ENCODE data around the gene KRTAP1-4. TPM values are rescaled to one million over a fixed set of nuclear protein-coding genes. Genes with fewer than 3 reads are reported as not detected.

KRTAP1-4 gene
- total RNA-seq, 4 donors from 2014 or later: not detected

DNA sequence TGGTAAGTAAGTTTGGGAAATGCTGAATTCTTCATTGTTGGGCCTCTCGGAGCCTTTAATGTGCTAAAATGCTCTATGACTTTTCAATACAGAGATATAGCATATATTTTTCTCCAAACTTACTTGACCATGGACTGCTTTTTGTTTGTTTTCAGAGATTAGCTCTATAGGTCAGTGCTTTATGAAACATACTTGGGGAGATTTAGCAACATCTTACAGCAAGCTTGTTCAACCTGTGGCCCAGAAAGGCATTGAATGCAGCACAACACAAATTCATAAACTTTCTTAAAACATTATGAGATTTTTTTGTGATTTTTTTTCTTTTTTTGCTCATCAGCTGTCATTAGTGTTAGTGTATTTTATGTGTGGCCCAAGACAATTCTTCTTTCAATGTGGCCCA lies 20.1 kb downstream of the KRTAP1-4 start:
- DNase-seq: no peak
- H3K27ac ChIP-seq: no peak overlapping the region
- intact Hi-C loops (cut with DNase I; ENCODE audit: low total_unique reads): no loop called here

DNA sequence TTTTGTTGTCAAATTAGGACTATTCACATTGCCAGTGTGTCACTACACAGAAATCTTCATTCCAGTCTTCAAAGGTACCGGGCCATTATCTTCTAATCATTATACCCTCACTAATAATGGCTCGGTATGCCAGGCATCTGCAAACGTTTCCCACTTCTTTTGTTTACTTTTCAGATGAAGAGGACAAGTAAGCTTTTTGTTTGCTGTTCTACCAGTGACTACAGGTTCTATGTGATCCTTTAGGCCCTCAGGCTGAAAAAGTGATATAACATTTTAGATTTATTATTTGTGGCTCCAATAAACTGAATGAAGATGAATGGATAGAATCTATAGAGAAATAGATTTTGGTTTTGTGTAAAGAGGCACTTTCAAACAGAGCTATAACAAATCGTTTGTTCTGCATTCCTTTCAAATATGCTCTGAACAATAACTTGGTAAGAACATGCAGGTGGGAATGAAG lies 20.7 kb downstream of the KRTAP1-4 start:
- no peaks in the 10 kb centered on the region for H3K27me3 ChIP-seq
- no peak overlapping the region for H3K4me3 ChIP-seq
- no peak overlapping the region for H3K27ac ChIP-seq
- no peaks in the 10 kb centered on the region for H3K4me1 ChIP-seq
- no peaks in the 10 kb centered on the region for H3K36me3 ChIP-seq
- no peak for DNase-seq
- intact Hi-C loops (cut with DNase I; ENCODE audit: low total_unique reads): no loop called here
- H3K9me3 ChIP-seq: no peaks in the 10 kb centered on the region
- no peak for TF ChIP-seq POLR2A (IDR thresholded peaks at IDR 0.05)
- TF ChIP-seq, protein P1, sequence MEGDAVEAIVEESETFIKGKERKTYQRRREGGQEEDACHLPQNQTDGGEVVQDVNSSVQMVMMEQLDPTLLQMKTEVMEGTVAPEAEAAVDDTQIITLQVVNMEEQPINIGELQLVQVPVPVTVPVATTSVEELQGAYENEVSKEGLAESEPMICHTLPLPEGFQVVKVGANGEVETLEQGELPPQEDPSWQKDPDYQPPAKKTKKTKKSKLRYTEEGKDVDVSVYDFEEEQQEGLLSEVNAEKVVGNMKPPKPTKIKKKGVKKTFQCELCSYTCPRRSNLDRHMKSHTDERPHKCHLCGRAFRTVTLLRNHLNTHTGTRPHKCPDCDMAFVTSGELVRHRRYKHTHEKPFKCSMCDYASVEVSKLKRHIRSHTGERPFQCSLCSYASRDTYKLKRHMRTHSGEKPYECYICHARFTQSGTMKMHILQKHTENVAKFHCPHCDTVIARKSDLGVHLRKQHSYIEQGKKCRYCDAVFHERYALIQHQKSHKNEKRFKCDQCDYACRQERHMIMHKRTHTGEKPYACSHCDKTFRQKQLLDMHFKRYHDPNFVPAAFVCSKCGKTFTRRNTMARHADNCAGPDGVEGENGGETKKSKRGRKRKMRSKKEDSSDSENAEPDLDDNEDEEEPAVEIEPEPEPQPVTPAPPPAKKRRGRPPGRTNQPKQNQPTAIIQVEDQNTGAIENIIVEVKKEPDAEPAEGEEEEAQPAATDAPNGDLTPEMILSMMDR (IDR thresholded peaks at IDR 0.05): no peak

More for the DNA sequence above, 20.1 kb downstream of the KRTAP1-4 start:
- Histone ChIP-seq H3K36me3 (no peaks in the 10 kb centered on the region), H3K4me3 (no peak overlapping the region), H3K9me3 (no peaks in the 10 kb centered on the region), H3K4me1 (no peaks in the 10 kb centered on the region), H3K27me3 (no peaks in the 10 kb centered on the region)
- TF ChIP-seq, protein P1 (IDR thresholded peaks at IDR 0.05): no peak
- TF ChIP-seq POLR2A (IDR thresholded peaks at IDR 0.05): no peak

DNA sequence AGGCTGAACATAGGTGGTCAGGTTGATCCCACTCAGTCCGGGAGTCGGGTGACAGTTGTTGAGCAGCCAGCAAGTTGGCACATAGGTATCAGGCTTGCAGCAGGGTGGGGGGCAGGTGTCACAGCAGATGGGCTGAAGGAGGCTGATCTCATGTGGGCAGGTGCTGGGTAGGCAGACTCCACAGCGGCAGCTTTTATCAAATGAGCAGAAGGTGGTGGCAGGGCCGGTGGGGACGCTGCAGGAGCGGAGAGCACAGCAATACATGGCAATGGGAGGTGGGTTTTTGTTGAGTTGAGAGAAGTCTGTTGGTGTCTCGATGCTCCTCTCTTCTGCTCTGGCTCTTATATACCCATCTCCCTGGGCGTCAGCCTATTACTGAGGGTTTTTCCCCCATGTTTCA lies 21.2 kb downstream of the KRTAP1-4 start, which contains the start of gene KRTAP3-1:
TSS of gene KRTAP3-1 (minus strand) at position 318 of the 400 bp plus-strand sequence. CDS start at position 264, 54 bp downstream.
- Histone ChIP-seq H3K27ac (no peak within 1 kb of the TSS), H3K36me3 (no peaks in the 10 kb centered on the region), H3K4me1 (no peaks in the 10 kb centered on the region), H3K4me3 (no peak within 1 kb of the TSS), H3K27me3 (no peaks in the 10 kb centered on the region), H3K9me3 (no peaks in the 10 kb centered on the region)
- DNase-seq: no peak
- TF ChIP-seq, protein P1 (IDR thresholded peaks at IDR 0.05): no peak
- no peak for TF ChIP-seq POLR2A (IDR thresholded peaks at IDR 0.05)
- intact Hi-C loops (cut with DNase I; ENCODE audit: low total_unique reads): no loop called here

DNA sequence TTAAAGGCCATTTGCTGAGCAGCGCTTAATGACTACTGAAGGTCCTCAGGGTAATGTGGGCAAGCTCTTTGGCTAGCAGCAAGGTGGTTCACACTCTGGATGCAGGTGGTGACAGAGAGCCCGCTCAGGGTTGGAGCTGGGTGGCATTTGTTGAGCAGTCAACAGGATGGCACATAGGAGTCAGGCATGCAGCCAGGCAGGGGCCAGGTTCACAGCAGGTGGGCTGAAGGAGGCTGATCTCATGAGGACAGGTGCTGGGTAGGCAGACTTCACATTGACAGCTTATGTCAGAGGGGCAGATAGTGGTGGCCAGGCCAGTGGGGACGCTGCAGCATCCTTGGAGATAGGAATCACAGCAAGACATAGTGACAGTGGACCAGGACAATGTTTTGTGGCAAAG lies 25.6 kb downstream of the KRTAP1-4 start:
- intact Hi-C loops (cut with DNase I; ENCODE audit: low total_unique reads): no loop called here
- TF ChIP-seq POLR2A (IDR thresholded peaks at IDR 0.05): no peak
- TF ChIP-seq, protein P1 (IDR thresholded peaks at IDR 0.05): no peak
- no peaks in the 10 kb centered on the region for H3K4me1 ChIP-seq

DNA sequence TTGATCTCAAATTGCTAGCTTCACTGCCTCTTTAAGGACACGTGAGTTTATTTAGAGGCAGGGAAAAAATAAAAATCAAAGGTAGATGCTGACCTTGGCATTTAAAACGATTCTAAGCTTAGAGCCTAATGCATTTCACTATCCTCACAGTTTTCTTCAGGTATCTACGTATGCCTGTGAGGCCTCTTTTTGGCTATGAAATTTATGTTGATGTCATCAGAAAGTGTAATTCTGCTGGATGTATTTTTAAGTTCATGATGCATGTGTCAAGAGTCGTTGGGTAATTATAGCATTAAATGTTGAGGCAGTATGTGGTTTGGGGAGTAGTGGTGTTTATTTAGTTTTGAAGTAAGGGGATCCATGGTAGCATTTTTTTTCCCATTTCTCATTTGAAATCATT lies 26.1 kb downstream of the KRTAP1-4 start:
- intact Hi-C loops (cut with DNase I; ENCODE audit: low total_unique reads): no loop called here
- DNase-seq: no peak

More for the DNA sequence above, 25.6 kb downstream of the KRTAP1-4 start:
- no peak for DNase-seq
- H3K9me3 ChIP-seq: no peaks in the 10 kb centered on the region
- H3K36me3 ChIP-seq: no peaks in the 10 kb centered on the region
- H3K4me3 ChIP-seq: no peak overlapping the region
- H3K27me3 ChIP-seq: no peaks in the 10 kb centered on the region
- H3K27ac ChIP-seq: no peak overlapping the region

More for the DNA sequence above, 26.1 kb downstream of the KRTAP1-4 start:
- no peak for TF ChIP-seq POLR2A (IDR thresholded peaks at IDR 0.05)
- TF ChIP-seq, protein P1 (IDR thresholded peaks at IDR 0.05): no peak
- no peak overlapping the region for H3K4me3 ChIP-seq
- H3K27ac ChIP-seq: no peak overlapping the region
- H3K36me3 ChIP-seq: no peaks in the 10 kb centered on the region
- no peaks in the 10 kb centered on the region for H3K4me1 ChIP-seq
- no peaks in the 10 kb centered on the region for H3K9me3 ChIP-seq
- H3K27me3 ChIP-seq: no peaks in the 10 kb centered on the region

Data from uterus (tissue), 4 donors.